K562 (cell line): ENCODE data around the gene KDM4C.
"Not testable (repeated sequence)": the region's sequence is repeated elsewhere in the genome, so short reads cannot be mapped to it uniquely, and the experiment has no call there.

ENCODE experiments used
- CEBPG ChIP-seq, 3 experiments: fragments of 200-800 bp in 1 of 3; sonication (Bioruptor generic) in 1 of 3; sonication (generic) in 1 of 3; formaldehyde crosslinking in 1 of 3; IDR thresholded peaks in 2 of 3; conservative IDR thresholded peaks in 1 of 3; 2 replicates each; pipeline versions ENCODE4 v1.6.1 to v1.8.0; 2016 to 2022; ENCODE audit warnings: missing compliant biosample characterization in 2 of 3, missing genetic modification characterization in 2 of 3, mild to moderate bottlenecking in 1 of 3, missing genetic modification reagents in 1 of 3
- CTCF ChIP-seq, 3 experiments: IDR thresholded peaks in 2 of 3; conservative IDR thresholded peaks in 1 of 3; 2 replicates each; pipeline ENCODE4 v1.5.1; 2011 to 2012; ENCODE audit warnings: low read length in 3 of 3, mild to moderate bottlenecking in 3 of 3, control low read depth in 2 of 3, improper control_type of control experiment in 1 of 3, inconsistent platforms in 1 of 3, low read depth in 1 of 3, mixed read lengths in 1 of 3, moderate library complexity in 1 of 3; ENCODE audit not compliant: insufficient read depth in 2 of 3
- EHMT2 ChIP-seq: fragments of 450-650 bp; IDR thresholded peaks from 2 replicates; pipeline ENCODE4 v1.6.1; 2018; ENCODE audit warnings: antibody characterized with exemption
- ETS2 ChIP-seq: IDR thresholded peaks from 2 replicates; pipeline ENCODE4 v1.6.1; 2016; ENCODE audit warnings: borderline replicate concordance, missing genetic modification characterization, mild to moderate bottlenecking, moderate library complexity, missing compliant biosample characterization; ENCODE audit not compliant: poor library complexity, severe bottlenecking
- ETV6 ChIP-seq, 3 experiments: fragments of 150-350 bp in 1 of 3; sonication (generic) in 1 of 3; formaldehyde crosslinking in 1 of 3; IDR thresholded peaks; 2 replicates each; pipeline versions ENCODE4 v1.6.1 to v1.8.0; 2014 to 2022; ENCODE audit warnings: borderline replicate concordance in 2 of 3, low read depth in 2 of 3, antibody characterized with exemption in 1 of 3, low read length in 1 of 3, mild to moderate bottlenecking in 1 of 3, missing genetic modification reagents in 1 of 3
- HDAC6 ChIP-seq: IDR thresholded peaks from 2 replicates; pipeline ENCODE4 v1.6.1; 2012; ENCODE audit warnings: low read depth, mild to moderate bottlenecking, control low read depth, inconsistent platforms, low read length, moderate library complexity
- KDM1A ChIP-seq, 2 experiments: fragments of 450-650 bp; IDR thresholded peaks; 2 replicates each; pipeline ENCODE4 v1.6.1; 2016; ENCODE audit warnings: mild to moderate bottlenecking in 2 of 2
- SPI1 ChIP-seq: IDR thresholded peaks from 2 replicates; pipeline ENCODE4 v1.6.1; 2011; ENCODE audit warnings: low read depth, low read length, control low read depth, borderline replicate concordance
- ZNF785 ChIP-seq: fragments of 250-450 bp; sonication (Bioruptor Pico); IDR thresholded peaks from 2 replicates; pipeline ENCODE4 v1.4.0; 2020; ENCODE audit warnings: mild to moderate bottlenecking

- TF ChIP-seq ETS2 (tag); ZNF785; SPI1; CTCF (IDR thresholded peaks at IDR 0.05 in 2 of 3, conservative IDR thresholded peaks at IDR 0.05 in 1 of 3; ENCODE audit: insufficient read depth in 2 of 3, low read depth in 1 of 3, low read length in 3 of 3); ETV6 (IDR thresholded peaks at IDR 0.05; ENCODE audit: borderline replicate concordance in 1 of 2, low read depth in 2 of 2, low read length in 1 of 2); ETV6 (CRISPR knock-in tag; IDR thresholded peaks at IDR 0.05; ENCODE audit: borderline replicate concordance); EHMT2; CEBPG (CRISPR knock-in tag; IDR thresholded peaks at IDR 0.05); CEBPG (tag; conservative IDR thresholded peaks at IDR 0.05 in 1 of 2, IDR thresholded peaks at IDR 0.05 in 1 of 2); KDM1A (IDR thresholded peaks at IDR 0.05); HDAC6: not testable (repeated sequence)
Observed at GRCh38 chr9:6754861-6755260, 2.9 kb upstream of the KDM4C start.
